HCT116 (cell line): Measurements from ENCODE around the gene PHF14. TPM values are rescaled to one million over a fixed set of nuclear protein-coding genes. Genes with fewer than 3 reads are reported as not detected.

ENCODE experiments used
- ATAC-seq: fragments of 200-7000 bp; cut with Tn5 transposase; 2 replicates; pipeline ENCODE4 v1.9.1; 2020; ENCODE audit warnings: mild to moderate bottlenecking, moderate library complexity
- BruUV-seq: library from RNA; stranded (reverse); fragments of 400-500 nt; replicated peaks from 2 replicates; lab custom pipeline; 2021; lab: Mats Ljungman, UMichigan
- CTCF ChIA-PET: fragments of 300-600 bp; sonication (Branson Sonifier 250); formaldehyde crosslinking; loops from one replicate; lab custom pipeline; 2021; ENCODE audit warnings: antibody characterized with exemption; lab: Charles Lee
- POLR2A ChIA-PET: fragments of 300-600, 350-600 bp; sonication (Branson Sonifier 250); formaldehyde crosslinking; loops from one replicate; lab custom pipeline; 2021; ENCODE audit warnings: antibody characterized with exemption; lab: Charles Lee
- RAD21 ChIA-PET, 2 experiments: fragments of 300-600 bp; sonication (Branson Sonifier 250); formaldehyde crosslinking; loops; one replicate each; lab custom pipeline; 2023; ENCODE audit warnings: low total read pairs in 2 of 2; ENCODE audit not compliant: uncharacterized antibody in 2 of 2, unreplicated experiment in 2 of 2, low non-redundant PET in 1 of 2; lab: Charles Lee
- DNase-seq: peaks from one replicate; pipeline ENCODE4 v3.0.0-alpha.2; 2010; ENCODE audit warnings: low read depth, low spot score
- H2AFZ ChIP-seq: fragments of 200-600 bp; shearing (Covaris generic), sonication (generic); 2 replicates; pipeline ENCODE4 v1.6.1; 2017; ENCODE audit warnings: low read depth, mixed run types, mixed read lengths, antibody characterized with exemption, low read length; ENCODE audit not compliant: poor library complexity, severe bottlenecking
- H3K27ac ChIP-seq: 2 replicates; pipeline ENCODE4 v1.5.1; 2012; ENCODE audit warnings: low read depth, low read length
- H3K27me3 ChIP-seq: fragments of 200-600 bp; sonication (generic); 2 replicates; pipeline ENCODE4 v1.6.1; 2016; ENCODE audit warnings: mixed run types, low read length, mixed read lengths; ENCODE audit not compliant: insufficient read depth
- H3K36me3 ChIP-seq, 2 experiments: fragments of 200-500 bp in 1 of 2; fragments of 200-600 bp in 1 of 2; sonication (Bioruptor generic) in 1 of 2; sonication (generic) in 1 of 2; 2 replicates each; pipeline versions ENCODE4 v1.5.1 to v1.6.1; 2014 to 2016; ENCODE audit warnings: low read length in 2 of 2, inconsistent platforms in 1 of 2, mixed read lengths in 1 of 2, mixed run types in 1 of 2; ENCODE audit not compliant: insufficient read depth in 2 of 2, control insufficient read depth in 1 of 2
- H3K4me1 ChIP-seq, 2 experiments: fragments of 200-600 bp in 1 of 2; sonication (generic) in 1 of 2; 2 replicates each; pipeline versions ENCODE4 v1.5.1 to v1.6.1; 2012 to 2017; ENCODE audit warnings: low read length in 2 of 2, inconsistent platforms in 1 of 2, mild to moderate bottlenecking in 1 of 2, mixed read lengths in 1 of 2, mixed run types in 1 of 2, moderate library complexity in 1 of 2; ENCODE audit not compliant: insufficient read depth in 2 of 2, control insufficient read depth in 1 of 2
- H3K4me2 ChIP-seq: fragments of 200-600 bp; sonication (generic); 2 replicates; pipeline ENCODE4 v1.6.1; 2017; ENCODE audit warnings: mixed run types, low read length, mixed read lengths
- H3K4me3 ChIP-seq, 2 experiments: fragments of 200-600 bp in 1 of 2; sonication (generic) in 1 of 2; replicated peaks in 1 of 2; 2 replicates each; pipeline ENCODE4 v1.5.1; 2011 to 2016; ENCODE audit warnings: low read length in 2 of 2, control low read depth in 1 of 2, low read depth in 1 of 2, mild to moderate bottlenecking in 1 of 2, mixed read lengths in 1 of 2, mixed run types in 1 of 2
- H3K79me2 ChIP-seq: fragments of 200-600 bp; sonication (generic); 2 replicates; pipeline ENCODE4 v1.6.1; 2017; ENCODE audit warnings: mild to moderate bottlenecking, mixed run types, low read length, moderate library complexity, mixed read lengths; ENCODE audit not compliant: insufficient read depth
- H3K9ac ChIP-seq: fragments of 200-600 bp; sonication (generic); 2 replicates; pipeline ENCODE4 v1.6.1; 2016; ENCODE audit warnings: low read length, mixed read lengths
- H3K9me2 ChIP-seq: fragments of 200-600 bp; sonication (generic), shearing (Covaris generic); 2 replicates; pipeline ENCODE4 v1.6.1; 2017; ENCODE audit warnings: mixed run types, mild to moderate bottlenecking, moderate library complexity; ENCODE audit not compliant: insufficient read depth
- H3K9me3 ChIP-seq, 2 experiments: fragments of 200-500 bp in 1 of 2; fragments of 200-600 bp in 1 of 2; sonication (Bioruptor generic) in 1 of 2; sonication (generic) in 1 of 2; 2 replicates each; pipeline ENCODE4 v1.6.1; 2014 to 2017; ENCODE audit warnings: low read length in 2 of 2, mixed read lengths in 2 of 2, inconsistent platforms in 1 of 2, low read depth in 1 of 2, mild to moderate bottlenecking in 1 of 2, mixed run types in 1 of 2, moderate library complexity in 1 of 2; ENCODE audit not compliant: control insufficient read depth in 1 of 2, insufficient read depth in 1 of 2
- H4K20me1 ChIP-seq: fragments of 200-600 bp; sonication (generic), shearing (Covaris generic); 2 replicates; pipeline ENCODE4 v1.6.1; 2017; ENCODE audit warnings: mixed run types, mild to moderate bottlenecking, moderate library complexity; ENCODE audit not compliant: insufficient read depth
- EGR1 ChIP-seq: IDR thresholded peaks from 2 replicates; pipeline ENCODE4 v1.6.1; 2012; ENCODE audit warnings: low read depth
- ELF1 ChIP-seq: IDR thresholded peaks from 2 replicates; pipeline ENCODE4 v1.6.1; 2012; ENCODE audit warnings: low read depth, borderline replicate concordance
- EZH2 ChIP-seq: fragments of 200-600 bp; sonication (generic); IDR thresholded peaks from 2 replicates; pipeline ENCODE4 v1.6.1; 2017; ENCODE audit warnings: antibody characterized with exemption, mixed run types
- MAX ChIP-seq: IDR thresholded peaks from 2 replicates; pipeline ENCODE4 v1.6.1; 2012
- RAD21 ChIP-seq: IDR thresholded peaks from 2 replicates; pipeline ENCODE4 v1.6.1; 2012; ENCODE audit warnings: low read depth, mild to moderate bottlenecking
- SRF ChIP-seq: IDR thresholded peaks from 2 replicates; pipeline ENCODE4 v1.6.1; 2012; ENCODE audit warnings: low read depth
- YY1 ChIP-seq: IDR thresholded peaks from 2 replicates; pipeline ENCODE4 v1.6.1; 2011; ENCODE audit warnings: low read length, low read depth, moderate library complexity, mild to moderate bottlenecking; ENCODE audit not compliant: insufficient replicate concordance; ENCODE audit errors: extremely low read depth
- ZNF274 ChIP-seq: fragments of 200-500 bp; sonication (Bioruptor generic); IDR thresholded peaks from 2 replicates; pipeline ENCODE4 v1.6.1; 2014; ENCODE audit warnings: mild to moderate bottlenecking, low read depth, low read length, inconsistent platforms
- intact Hi-C: fragments of 100-400 bp; cut with micrococcal nuclease; formaldehyde crosslinking; loops from 2 replicates; pipeline ENCODE4 v1.10.0; 2022
- total RNA-seq: library from RNA; stranded (reverse); gene quantifications from one replicate; pipeline ENCODE4 v1.2.1, GENCODE V29; 2021; ENCODE audit not compliant: unreplicated experiment
- TF ChIP-seq, protein P1 (sequence below), 3 experiments: fragments of 200-600 bp in 1 of 3; sonication (generic) in 1 of 3; IDR thresholded peaks in 2 of 3; conservative IDR thresholded peaks in 1 of 3; 2 replicates each; pipeline ENCODE4 v1.5.1; 2012 to 2017; ENCODE audit warnings: low read depth in 2 of 3, low read length in 2 of 3, antibody characterized with exemption in 1 of 3, borderline replicate concordance in 1 of 3, control low read depth in 1 of 3, mild to moderate bottlenecking in 1 of 3, mixed read lengths in 1 of 3, mixed run types in 1 of 3, moderate library complexity in 1 of 3; ENCODE audit not compliant: insufficient read depth in 1 of 3
- TF ChIP-seq, protein P2 (sequence below): IDR thresholded peaks from 2 replicates; pipeline ENCODE4 v1.6.1; 2011; ENCODE audit warnings: mild to moderate bottlenecking, low read length, moderate library complexity; ENCODE audit not compliant: insufficient replicate concordance; ENCODE audit errors: extremely low read depth
- TF ChIP-seq, protein P3 (sequence below): IDR thresholded peaks from 2 replicates; pipeline ENCODE4 v1.6.1; 2012; ENCODE audit warnings: low read depth

PHF14 gene
- total RNA-seq, 1 experiment from 2014 or later, result 13.8 TPM

DNA sequence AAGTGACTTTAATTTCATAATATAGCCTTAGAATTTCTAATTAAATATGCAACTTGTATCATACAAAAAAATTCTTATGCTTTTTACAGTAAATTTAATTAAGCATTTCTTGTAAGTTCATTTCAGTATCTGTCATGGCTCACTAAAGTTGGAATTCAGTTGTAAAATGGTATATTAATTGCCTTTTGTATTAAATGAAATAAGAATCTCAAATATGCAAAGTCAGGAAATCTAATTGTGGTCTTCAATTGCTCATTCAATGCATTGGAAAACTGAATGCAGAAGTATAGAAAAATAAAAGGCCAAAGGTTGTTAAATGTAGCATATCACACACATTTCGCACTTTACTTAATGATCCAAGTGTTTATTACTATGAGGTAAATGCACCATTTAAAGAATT is 189.5 kb downstream of the PHF14 start:
- ATAC-seq, result no peak
- Histone ChIP-seq H3K4me3 (no peak overlapping the region), H3K9ac (no peak overlapping the region), H3K79me2 (no peaks in the 10 kb centered on the region), H3K36me3 (no peaks in the 10 kb centered on the region), H3K9me3 (no peaks in the 10 kb centered on the region), H3K27ac (no peak overlapping the region), H3K4me1 (no peaks in the 10 kb centered on the region), H2AFZ (no peak overlapping the region), H3K9me2 (no peaks in the 10 kb centered on the region), H3K27me3 (no peaks in the 10 kb centered on the region), H4K20me1 (no peaks in the 10 kb centered on the region; the same call in 1 of the 2 replicates), H3K4me2 (no peak overlapping the region)
- DNase-seq, result no peak
- BruUV-seq, result no TSS peak
- intact Hi-C loops, result no loop called here
- RAD21 ChIA-PET, result no interaction called here
- TF ChIP-seq EZH2 (no peak), ZNF274 (no peak), YY1 (no peak), SRF (no peak), ELF1 (no peak), EGR1 (no peak), MAX (no peak), RAD21 (no peak)
- TF ChIP-seq, protein P1, sequence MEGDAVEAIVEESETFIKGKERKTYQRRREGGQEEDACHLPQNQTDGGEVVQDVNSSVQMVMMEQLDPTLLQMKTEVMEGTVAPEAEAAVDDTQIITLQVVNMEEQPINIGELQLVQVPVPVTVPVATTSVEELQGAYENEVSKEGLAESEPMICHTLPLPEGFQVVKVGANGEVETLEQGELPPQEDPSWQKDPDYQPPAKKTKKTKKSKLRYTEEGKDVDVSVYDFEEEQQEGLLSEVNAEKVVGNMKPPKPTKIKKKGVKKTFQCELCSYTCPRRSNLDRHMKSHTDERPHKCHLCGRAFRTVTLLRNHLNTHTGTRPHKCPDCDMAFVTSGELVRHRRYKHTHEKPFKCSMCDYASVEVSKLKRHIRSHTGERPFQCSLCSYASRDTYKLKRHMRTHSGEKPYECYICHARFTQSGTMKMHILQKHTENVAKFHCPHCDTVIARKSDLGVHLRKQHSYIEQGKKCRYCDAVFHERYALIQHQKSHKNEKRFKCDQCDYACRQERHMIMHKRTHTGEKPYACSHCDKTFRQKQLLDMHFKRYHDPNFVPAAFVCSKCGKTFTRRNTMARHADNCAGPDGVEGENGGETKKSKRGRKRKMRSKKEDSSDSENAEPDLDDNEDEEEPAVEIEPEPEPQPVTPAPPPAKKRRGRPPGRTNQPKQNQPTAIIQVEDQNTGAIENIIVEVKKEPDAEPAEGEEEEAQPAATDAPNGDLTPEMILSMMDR (IDR thresholded peaks at IDR 0.05 in 2 of 3, conservative IDR thresholded peaks at IDR 0.05 in 1 of 3; ENCODE audit: borderline replicate concordance in 1 of 3, insufficient read depth in 1 of 3, low read depth in 2 of 3, low read length in 2 of 3), result no peak
- TF ChIP-seq, protein P2, sequence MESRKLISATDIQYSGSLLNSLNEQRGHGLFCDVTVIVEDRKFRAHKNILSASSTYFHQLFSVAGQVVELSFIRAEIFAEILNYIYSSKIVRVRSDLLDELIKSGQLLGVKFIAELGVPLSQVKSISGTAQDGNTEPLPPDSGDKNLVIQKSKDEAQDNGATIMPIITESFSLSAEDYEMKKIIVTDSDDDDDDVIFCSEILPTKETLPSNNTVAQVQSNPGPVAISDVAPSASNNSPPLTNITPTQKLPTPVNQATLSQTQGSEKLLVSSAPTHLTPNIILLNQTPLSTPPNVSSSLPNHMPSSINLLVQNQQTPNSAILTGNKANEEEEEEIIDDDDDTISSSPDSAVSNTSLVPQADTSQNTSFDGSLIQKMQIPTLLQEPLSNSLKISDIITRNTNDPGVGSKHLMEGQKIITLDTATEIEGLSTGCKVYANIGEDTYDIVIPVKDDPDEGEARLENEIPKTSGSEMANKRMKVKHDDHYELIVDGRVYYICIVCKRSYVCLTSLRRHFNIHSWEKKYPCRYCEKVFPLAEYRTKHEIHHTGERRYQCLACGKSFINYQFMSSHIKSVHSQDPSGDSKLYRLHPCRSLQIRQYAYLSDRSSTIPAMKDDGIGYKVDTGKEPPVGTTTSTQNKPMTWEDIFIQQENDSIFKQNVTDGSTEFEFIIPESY, result no peak
- TF ChIP-seq, protein P3, sequence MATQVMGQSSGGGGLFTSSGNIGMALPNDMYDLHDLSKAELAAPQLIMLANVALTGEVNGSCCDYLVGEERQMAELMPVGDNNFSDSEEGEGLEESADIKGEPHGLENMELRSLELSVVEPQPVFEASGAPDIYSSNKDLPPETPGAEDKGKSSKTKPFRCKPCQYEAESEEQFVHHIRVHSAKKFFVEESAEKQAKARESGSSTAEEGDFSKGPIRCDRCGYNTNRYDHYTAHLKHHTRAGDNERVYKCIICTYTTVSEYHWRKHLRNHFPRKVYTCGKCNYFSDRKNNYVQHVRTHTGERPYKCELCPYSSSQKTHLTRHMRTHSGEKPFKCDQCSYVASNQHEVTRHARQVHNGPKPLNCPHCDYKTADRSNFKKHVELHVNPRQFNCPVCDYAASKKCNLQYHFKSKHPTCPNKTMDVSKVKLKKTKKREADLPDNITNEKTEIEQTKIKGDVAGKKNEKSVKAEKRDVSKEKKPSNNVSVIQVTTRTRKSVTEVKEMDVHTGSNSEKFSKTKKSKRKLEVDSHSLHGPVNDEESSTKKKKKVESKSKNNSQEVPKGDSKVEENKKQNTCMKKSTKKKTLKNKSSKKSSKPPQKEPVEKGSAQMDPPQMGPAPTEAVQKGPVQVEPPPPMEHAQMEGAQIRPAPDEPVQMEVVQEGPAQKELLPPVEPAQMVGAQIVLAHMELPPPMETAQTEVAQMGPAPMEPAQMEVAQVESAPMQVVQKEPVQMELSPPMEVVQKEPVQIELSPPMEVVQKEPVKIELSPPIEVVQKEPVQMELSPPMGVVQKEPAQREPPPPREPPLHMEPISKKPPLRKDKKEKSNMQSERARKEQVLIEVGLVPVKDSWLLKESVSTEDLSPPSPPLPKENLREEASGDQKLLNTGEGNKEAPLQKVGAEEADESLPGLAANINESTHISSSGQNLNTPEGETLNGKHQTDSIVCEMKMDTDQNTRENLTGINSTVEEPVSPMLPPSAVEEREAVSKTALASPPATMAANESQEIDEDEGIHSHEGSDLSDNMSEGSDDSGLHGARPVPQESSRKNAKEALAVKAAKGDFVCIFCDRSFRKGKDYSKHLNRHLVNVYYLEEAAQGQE, result no peak
- POLR2A ChIA-PET, result no interaction called here
- CTCF ChIA-PET, result no interaction called here
